Natural killer cell (primary cell): ENCODE data around the gene KIDINS220. TPM values are rescaled to one million over a fixed set of nuclear protein-coding genes. Genes with fewer than 3 reads are reported as not detected.

Experiments
- ATAC-seq, 3 donors: fragments of 150-1000 bp in 2 of 3; fragments of 200-7000 bp in 1 of 3; cut with Tn5 transposase; 1 replicate in 1 of 3; 2 replicates in 2 of 3; pipeline ENCODE4 v1.10.0; 2021; ENCODE audit warnings: mild to moderate bottlenecking in 2 of 3, moderate library complexity in 2 of 3
- DNase-seq, 2 donors: peaks; one replicate each; pipeline versions ENCODE4 v3.0.0 to v3.0.0-alpha.2; 2013 to 2021; ENCODE audit warnings: mixed read lengths in 1 of 2
- H3K27ac ChIP-seq: one replicate; pipeline ENCODE4 v1.5.1; 2013; ENCODE audit warnings: mild to moderate bottlenecking, low read length
- H3K27me3 ChIP-seq: one replicate; pipeline ENCODE4 v1.6.1; 2013; ENCODE audit warnings: low read length; ENCODE audit not compliant: control insufficient read depth, insufficient read depth
- H3K36me3 ChIP-seq: one replicate; pipeline ENCODE4 v1.6.1; 2013; ENCODE audit warnings: low read length; ENCODE audit not compliant: control insufficient read depth, insufficient read depth
- H3K4me1 ChIP-seq: one replicate; pipeline ENCODE4 v1.6.1; 2013; ENCODE audit warnings: low read length; ENCODE audit not compliant: control insufficient read depth, insufficient read depth
- H3K4me3 ChIP-seq: one replicate; pipeline ENCODE4 v1.5.1; 2013; ENCODE audit warnings: low read length
- H3K9me3 ChIP-seq: one replicate; pipeline ENCODE4 v1.6.1; 2013; ENCODE audit warnings: low read length; ENCODE audit not compliant: control insufficient read depth, insufficient read depth
- H3K27ac Mint-ChIP-seq, 2 donors: one replicate each; pipeline ENCODE4 v1.8.0; 2022; ENCODE audit warnings: mild to moderate bottlenecking in 2 of 2, mixed read lengths in 2 of 2, moderate library complexity in 1 of 2
- H3K27me3 Mint-ChIP-seq, 2 donors: one replicate each; pipeline ENCODE4 v1.8.0; 2022; ENCODE audit warnings: low read depth in 2 of 2, mixed read lengths in 2 of 2
- H3K36me3 Mint-ChIP-seq: one replicate; pipeline ENCODE4 v1.8.0; 2022; ENCODE audit warnings: mixed read lengths
- H3K4me1 Mint-ChIP-seq, 2 donors: one replicate each; pipeline ENCODE4 v1.8.0; 2022; ENCODE audit warnings: mixed read lengths in 2 of 2
- H3K4me3 Mint-ChIP-seq: one replicate; pipeline ENCODE4 v1.8.0; 2022; ENCODE audit warnings: mild to moderate bottlenecking, moderate library complexity, mixed read lengths
- H3K9me3 Mint-ChIP-seq, 2 donors: one replicate each; pipeline ENCODE4 v1.8.0; 2022; ENCODE audit warnings: mixed read lengths in 2 of 2
- CTCF ChIP-seq: fragments of 200-600 bp; IDR thresholded peaks from one replicate; pipeline ENCODE4 v1.8.0; 2022; ENCODE audit warnings: antibody characterized with exemption
- WGBS: methylation state at CpG from one replicate; pipeline ENCODE4 v1.1.7; 2013; ENCODE audit warnings: missing lambda C conversion rate; ENCODE audit not compliant: insufficient coverage; 5-methylcytosine and 5-hydroxymethylcytosine counted together
- intact Hi-C: fragments of 100-400 bp; cut with micrococcal nuclease; formaldehyde crosslinking; loops from one replicate; pipeline ENCODE4 v1.14.2; 2022
- total RNA-seq, 4 donors: library from RNA; stranded (reverse); fragments of 120-200 nt in 1 of 4; gene quantifications; one replicate each; pipeline versions ENCODE4 v1.2.3 to v1.2.4, GENCODE V29; 2013 to 2022

Gene KIDINS220
- total RNA-seq, 3 donors from 2014 or later (not counting 1 experiment from before 2014, with no cell fraction given), result 54.1 to 84.2 (median 71.5) TPM

DNA sequence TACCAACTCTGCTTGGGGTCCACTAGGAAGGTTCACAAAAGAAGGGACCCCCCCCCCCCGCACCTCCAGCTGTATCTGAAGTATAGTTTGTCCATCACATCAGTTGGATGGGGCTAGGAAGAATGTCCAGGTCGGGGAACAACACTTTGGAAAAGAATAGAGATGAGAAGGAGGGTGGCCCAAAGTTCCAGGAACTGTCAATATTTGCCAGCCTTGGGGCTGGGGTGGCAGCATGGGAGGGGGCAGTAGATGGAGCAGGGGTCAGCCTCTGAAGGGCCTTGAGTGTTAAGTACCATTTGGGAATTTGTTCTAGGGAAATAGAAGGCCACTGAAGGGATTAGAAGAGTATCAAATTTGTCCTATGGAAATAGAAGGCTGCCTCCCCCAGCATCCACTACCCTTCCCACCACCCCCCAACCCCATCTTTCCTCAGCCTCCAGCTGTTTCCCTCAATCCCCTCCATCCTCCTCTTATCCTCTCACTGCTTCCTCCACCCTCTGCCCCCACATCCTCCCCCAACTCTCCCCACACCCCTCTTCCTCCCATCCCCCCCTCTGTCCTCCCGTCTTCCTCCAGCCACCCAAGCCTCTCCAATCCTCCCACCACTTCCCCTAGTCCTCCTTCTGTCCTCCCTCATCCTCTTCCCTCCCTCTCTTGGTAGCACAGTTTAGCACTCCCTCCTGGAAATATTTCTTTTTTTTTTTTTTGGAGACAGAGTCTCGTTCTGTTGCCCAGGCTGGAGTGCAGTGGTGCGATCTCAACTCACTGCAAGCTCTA lies 2.0 kb upstream of the KIDINS220 start:
- Mint-ChIP-seq H3K27ac (no peak overlapping the region), H3K36me3 (no peaks in the 10 kb centered on the region), H3K4me1 (peaks cover 24 to 34% of the 10 kb centered on the region in 2 donors), H3K27me3 (peaks cover 8 to 14% of the 10 kb centered on the region in 2 donors), H3K9me3 (no peaks in the 10 kb centered on the region), H3K4me3 (no peak overlapping the region)
- DNase-seq (no peak), ATAC-seq (no peak)
- Histone ChIP-seq H3K9me3 (no peaks in the 10 kb centered on the region), H3K4me1 (peaks cover 16% of the 10 kb centered on the region), H3K36me3 (no peaks in the 10 kb centered on the region), H3K4me3 (no peak overlapping the region), H3K27ac (no peak overlapping the region), H3K27me3 (no peaks in the 10 kb centered on the region)
- TF ChIP-seq CTCF, result no peak
- WGBS, result 83% methylated on average over 5 of the region's 5 CpGs
- intact Hi-C loops, result no loop called here

GRCh38 chr2:8837795-8838140 lies 355 bp upstream of the KIDINS220 start:
- H3K4me1 ChIP-seq, result peaks cover 19% of the 10 kb centered on the region
- H3K36me3 ChIP-seq, result no peaks in the 10 kb centered on the region
- H3K27me3 ChIP-seq, result no peaks in the 10 kb centered on the region
- Mint-ChIP-seq H3K27ac (peak overlapping the region; percentile 86 to 100), H3K4me1 (peaks cover 40 to 46% of the 10 kb centered on the region in 2 donors), H3K9me3 (no peaks in the 10 kb centered on the region), H3K36me3 (no peaks in the 10 kb centered on the region), H3K27me3 (peaks cover 8 to 10% of the 10 kb centered on the region in 2 donors), H3K4me3 (peak overlapping the region; percentile 99)
- H3K9me3 ChIP-seq, result no peaks in the 10 kb centered on the region
- intact Hi-C loops, result no loop called here
- no peak for TF ChIP-seq CTCF
- ATAC-seq (peak in 1 of 3 donors; percentile 9), DNase-seq (no peak)
- WGBS, result 90% methylated on average over 11 of the region's 11 CpGs
- peak overlapping the region; percentile 9 for H3K4me3 ChIP-seq
- H3K27ac ChIP-seq, result no peak overlapping the region

GRCh38 chr2:8835279-8835678 lies 2.1 kb downstream of the KIDINS220 start:
- TF ChIP-seq CTCF, result no peak
- ATAC-seq (no peak), DNase-seq (no peak)
- Histone ChIP-seq H3K9me3 (no peaks in the 10 kb centered on the region), H3K4me1 (peaks cover 19% of the 10 kb centered on the region), H3K27ac (no peak overlapping the region), H3K27me3 (no peaks in the 10 kb centered on the region), H3K36me3 (no peaks in the 10 kb centered on the region), H3K4me3 (no peak overlapping the region)
- peak overlapping the region in 1 of 2 donors; percentile 100 for H3K27ac Mint-ChIP-seq
- no peaks in the 10 kb centered on the region for H3K36me3 Mint-ChIP-seq
- intact Hi-C loops, result no loop called here
- H3K4me1 Mint-ChIP-seq, result peaks cover 62 to 65% of the 10 kb centered on the region in 2 donors
- H3K9me3 Mint-ChIP-seq, result no peaks in the 10 kb centered on the region
- peaks cover 8 to 10% of the 10 kb centered on the region in 2 donors for H3K27me3 Mint-ChIP-seq
- peak overlapping the region; percentile 90 for H3K4me3 Mint-ChIP-seq

DNA sequence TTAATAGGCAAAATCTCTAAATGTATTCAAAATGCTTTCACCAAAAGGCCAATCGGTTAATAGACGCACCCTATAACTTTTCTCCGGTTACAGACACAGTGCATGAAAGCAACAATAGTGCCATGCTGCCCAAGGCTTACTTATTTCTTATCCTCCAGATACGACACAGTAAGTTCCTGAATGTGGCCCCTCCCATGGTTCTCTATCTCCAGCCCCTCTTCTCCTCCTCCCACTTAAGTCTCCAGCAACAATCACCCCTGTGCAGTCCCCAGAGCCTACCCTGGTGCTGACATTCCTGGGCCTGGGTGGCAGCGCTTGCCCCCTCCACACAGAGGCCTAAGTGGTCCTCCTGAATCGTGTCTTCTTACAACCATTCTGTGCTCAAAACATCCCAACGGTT lies 3.6 kb downstream of the KIDINS220 start:
- Histone ChIP-seq H3K27me3 (no peaks in the 10 kb centered on the region), H3K9me3 (no peaks in the 10 kb centered on the region), H3K4me1 (peaks cover 19% of the 10 kb centered on the region), H3K27ac (no peak overlapping the region), H3K36me3 (no peaks in the 10 kb centered on the region), H3K4me3 (no peak overlapping the region)
- Mint-ChIP-seq H3K4me1 (peaks cover 75 to 76% of the 10 kb centered on the region in 2 donors), H3K4me3 (no peak overlapping the region), H3K9me3 (no peaks in the 10 kb centered on the region), H3K27me3 (peaks cover 3 to 7% of the 10 kb centered on the region in 2 donors), H3K36me3 (no peaks in the 10 kb centered on the region), H3K27ac (no peak overlapping the region)
- intact Hi-C loops, result no loop called here
- DNase-seq (no peak), ATAC-seq (no peak)
- TF ChIP-seq CTCF, result no peak
- WGBS, result 95% methylated on average over 7 of the region's 7 CpGs
